ENCODE results near the gene KRTAP2-4. TPM values are rescaled to one million over a fixed set of nuclear protein-coding genes. Genes with fewer than 3 reads are reported as not detected.

Gene KRTAP2-4
- total RNA-seq, 4 donors from 2014 or later: not detected

- TF ChIP-seq, protein P1, sequence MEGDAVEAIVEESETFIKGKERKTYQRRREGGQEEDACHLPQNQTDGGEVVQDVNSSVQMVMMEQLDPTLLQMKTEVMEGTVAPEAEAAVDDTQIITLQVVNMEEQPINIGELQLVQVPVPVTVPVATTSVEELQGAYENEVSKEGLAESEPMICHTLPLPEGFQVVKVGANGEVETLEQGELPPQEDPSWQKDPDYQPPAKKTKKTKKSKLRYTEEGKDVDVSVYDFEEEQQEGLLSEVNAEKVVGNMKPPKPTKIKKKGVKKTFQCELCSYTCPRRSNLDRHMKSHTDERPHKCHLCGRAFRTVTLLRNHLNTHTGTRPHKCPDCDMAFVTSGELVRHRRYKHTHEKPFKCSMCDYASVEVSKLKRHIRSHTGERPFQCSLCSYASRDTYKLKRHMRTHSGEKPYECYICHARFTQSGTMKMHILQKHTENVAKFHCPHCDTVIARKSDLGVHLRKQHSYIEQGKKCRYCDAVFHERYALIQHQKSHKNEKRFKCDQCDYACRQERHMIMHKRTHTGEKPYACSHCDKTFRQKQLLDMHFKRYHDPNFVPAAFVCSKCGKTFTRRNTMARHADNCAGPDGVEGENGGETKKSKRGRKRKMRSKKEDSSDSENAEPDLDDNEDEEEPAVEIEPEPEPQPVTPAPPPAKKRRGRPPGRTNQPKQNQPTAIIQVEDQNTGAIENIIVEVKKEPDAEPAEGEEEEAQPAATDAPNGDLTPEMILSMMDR (IDR thresholded peaks at IDR 0.05; ENCODE audit: low read depth): no peak
These were observed 38.8 kb downstream of the KRTAP2-4 start, which contains the start of gene KRTAP1-5 for GRCh38 chr17:41026715-41027471. TSS of gene KRTAP1-5 (minus strand) at chr17:41027208. CDS start at chr17:41027155, 53 bp downstream.

GRCh38 chr17:41024697-41025096 is 41.0 kb downstream of the KRTAP2-4 start:
- TF ChIP-seq, protein P1 (IDR thresholded peaks at IDR 0.05; ENCODE audit: low read depth): no peak

DNA sequence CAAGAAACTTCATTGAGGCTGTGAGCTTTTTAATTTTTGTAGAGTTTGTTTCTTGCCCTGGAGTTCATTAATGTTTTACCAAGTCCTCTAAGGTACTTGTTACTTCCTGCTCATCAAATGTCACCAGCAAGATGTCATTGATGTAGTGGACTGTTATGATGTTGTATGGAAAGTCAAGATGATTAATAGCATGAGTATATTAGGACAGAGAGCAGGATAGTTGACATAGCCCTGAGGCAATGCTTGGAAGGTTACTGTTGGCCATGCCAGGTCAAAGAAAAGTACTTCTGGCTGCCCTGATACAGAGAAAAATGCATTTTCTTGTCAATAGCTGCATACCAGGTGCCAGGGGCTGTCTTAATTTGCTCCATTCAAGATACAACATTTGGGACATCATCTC is 45.3 kb downstream of the KRTAP2-4 start:
- TF ChIP-seq, protein P1 (IDR thresholded peaks at IDR 0.05; ENCODE audit: low read depth): no peak

- TF ChIP-seq, protein P1 (IDR thresholded peaks at IDR 0.05; ENCODE audit: low read depth): no peak
These were observed 46.3 kb downstream of the KRTAP2-4 start for GRCh38 chr17:41019415-41019814.

DNA sequence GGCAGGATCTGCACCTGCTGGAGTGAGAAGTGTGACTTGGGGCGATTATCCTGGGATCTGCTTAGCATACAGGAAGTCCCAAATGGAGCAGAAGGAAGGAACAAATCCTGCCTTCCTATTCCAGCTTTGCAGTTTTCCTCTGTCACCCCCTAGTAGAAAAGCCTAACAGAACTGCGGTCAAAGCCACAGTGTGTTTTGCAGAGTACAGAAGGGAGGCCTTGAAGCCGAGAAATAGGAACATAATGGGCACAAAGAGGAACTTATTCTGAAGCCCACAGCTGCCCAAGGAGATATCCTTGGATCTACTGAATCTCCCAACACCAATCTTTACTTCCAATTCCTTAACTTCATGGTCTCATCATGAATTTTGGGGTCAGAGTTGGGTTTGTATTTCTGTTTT is 47.1 kb downstream of the KRTAP2-4 start:
- TF ChIP-seq, protein P1 (IDR thresholded peaks at IDR 0.05; ENCODE audit: low read depth): no peak

DNA sequence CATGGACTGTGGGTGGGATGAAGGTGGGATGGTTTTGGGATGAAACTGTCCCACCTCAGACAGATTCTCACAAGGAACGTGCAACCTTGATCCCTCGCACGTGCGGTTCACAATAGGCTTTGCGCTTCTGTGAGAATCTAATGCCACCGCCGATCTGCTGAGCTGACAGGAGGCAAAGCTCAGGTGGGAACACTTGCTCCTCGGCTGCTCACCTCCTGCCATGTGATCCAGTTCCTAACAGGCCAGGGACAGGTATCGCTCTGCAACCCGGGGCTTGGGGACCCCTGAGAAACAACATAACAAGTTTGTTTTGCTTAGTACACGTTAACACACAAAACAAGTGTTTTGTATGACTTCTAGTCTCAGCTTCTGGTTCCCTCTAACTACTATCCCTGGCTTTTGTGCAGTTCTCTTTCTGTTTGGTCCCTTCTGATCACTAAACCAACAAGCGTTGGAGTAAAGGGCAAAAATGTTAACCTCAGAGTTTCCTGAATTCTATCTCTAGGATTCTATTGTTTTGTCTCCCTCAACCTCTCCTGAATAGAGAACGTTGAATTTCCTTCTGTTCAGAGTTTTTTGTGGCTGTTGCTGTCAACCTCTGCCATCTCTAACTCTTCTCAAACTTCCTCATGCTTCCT is 49.0 kb downstream of the KRTAP2-4 start:
- TF ChIP-seq, protein P1 (IDR thresholded peaks at IDR 0.05; ENCODE audit: low read depth): no peak

DNA sequence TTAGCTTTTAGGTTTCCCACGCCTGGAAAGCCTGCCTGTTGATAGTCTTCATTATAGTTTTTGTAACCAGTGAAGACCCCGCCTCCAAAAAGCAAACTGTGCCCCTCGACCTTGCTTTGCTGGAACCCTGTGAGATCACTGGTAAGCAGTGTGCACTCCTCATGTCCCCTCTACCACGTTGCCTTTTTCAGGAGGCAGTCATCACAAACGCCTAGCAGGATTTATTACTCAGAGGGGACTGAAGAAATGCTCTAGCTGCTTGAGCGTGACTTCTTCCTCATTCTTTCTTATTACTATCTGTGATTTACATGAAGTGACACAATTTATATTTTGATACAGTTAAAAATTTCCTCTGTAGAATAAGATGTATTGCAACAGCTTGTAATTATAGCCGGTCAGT is 50.2 kb downstream of the KRTAP2-4 start:
- TF ChIP-seq, protein P1 (IDR thresholded peaks at IDR 0.05; ENCODE audit: low read depth): no peak

Data from subcutaneous adipose tissue (tissue), 4 donors.